ENCODE results near the gene LYSMD4.

DNA sequence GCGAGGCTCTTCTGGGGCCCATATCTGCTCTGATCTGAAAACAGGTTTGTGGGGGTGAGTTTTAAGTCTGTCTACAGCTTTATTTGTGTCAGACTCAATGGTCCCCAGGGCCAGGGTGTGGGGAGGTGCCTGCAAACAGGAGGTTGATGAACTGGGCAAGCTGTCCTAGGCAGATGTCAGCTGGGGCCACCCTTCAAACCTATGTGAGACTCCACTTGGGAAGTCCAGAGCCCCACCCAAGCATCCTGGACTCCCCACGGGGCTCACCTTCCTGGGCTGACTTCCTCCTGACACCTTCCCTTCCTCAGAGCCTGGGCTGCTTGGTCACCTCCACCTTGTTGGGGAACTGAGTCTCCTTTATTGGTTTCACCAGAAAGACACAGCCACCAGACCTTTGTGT lies 8.6 kb upstream of the LYSMD4 start:
- TF ChIP-seq, protein P1, sequence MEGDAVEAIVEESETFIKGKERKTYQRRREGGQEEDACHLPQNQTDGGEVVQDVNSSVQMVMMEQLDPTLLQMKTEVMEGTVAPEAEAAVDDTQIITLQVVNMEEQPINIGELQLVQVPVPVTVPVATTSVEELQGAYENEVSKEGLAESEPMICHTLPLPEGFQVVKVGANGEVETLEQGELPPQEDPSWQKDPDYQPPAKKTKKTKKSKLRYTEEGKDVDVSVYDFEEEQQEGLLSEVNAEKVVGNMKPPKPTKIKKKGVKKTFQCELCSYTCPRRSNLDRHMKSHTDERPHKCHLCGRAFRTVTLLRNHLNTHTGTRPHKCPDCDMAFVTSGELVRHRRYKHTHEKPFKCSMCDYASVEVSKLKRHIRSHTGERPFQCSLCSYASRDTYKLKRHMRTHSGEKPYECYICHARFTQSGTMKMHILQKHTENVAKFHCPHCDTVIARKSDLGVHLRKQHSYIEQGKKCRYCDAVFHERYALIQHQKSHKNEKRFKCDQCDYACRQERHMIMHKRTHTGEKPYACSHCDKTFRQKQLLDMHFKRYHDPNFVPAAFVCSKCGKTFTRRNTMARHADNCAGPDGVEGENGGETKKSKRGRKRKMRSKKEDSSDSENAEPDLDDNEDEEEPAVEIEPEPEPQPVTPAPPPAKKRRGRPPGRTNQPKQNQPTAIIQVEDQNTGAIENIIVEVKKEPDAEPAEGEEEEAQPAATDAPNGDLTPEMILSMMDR (IDR thresholded peaks at IDR 0.05 in 2 of 3, conservative IDR thresholded peaks at IDR 0.05 in 1 of 3; ENCODE audit: control insufficient read depth in 2 of 3, extremely low read depth in 1 of 3, insufficient read depth in 1 of 3, low read depth in 3 of 3, low read length in 3 of 3), result no peak
- TF ChIP-seq EP300 (IDR thresholded peaks at IDR 0.05; ENCODE audit: borderline replicate concordance in 1 of 2, control insufficient read depth in 1 of 2, low read depth in 2 of 2, low read length in 2 of 2) (no peak), CBX5 (IDR thresholded peaks at IDR 0.05; ENCODE audit: low read depth) (no peak)
